Frontal cortex (tissue), 4 donors: Measurements from ENCODE around the gene SLC2A6. TPM values are rescaled to one million over a fixed set of nuclear protein-coding genes. Genes with fewer than 3 reads are reported as not detected.

ENCODE experiments used
- DNase-seq, 2 donors: peaks; one replicate each; pipeline ENCODE4 v3.0.0; 2012; ENCODE audit warnings: low spot score in 2 of 2
- FAIRE-seq: peaks from 2 replicates; lab custom pipeline; 2012; peaks lifted over from hg19 to GRCh38; lab: Jason Lieb, UNC
- total RNA-seq: library from RNA; depleted of rRNA; stranded (reverse); fragments of >200 nt; gene quantifications from one replicate; pipeline ENCODE4 v1.2.3, GENCODE V29; 2014
- donor health status: control.
- donor health status: control.
- donor health status: control.

Gene SLC2A6, protein sequence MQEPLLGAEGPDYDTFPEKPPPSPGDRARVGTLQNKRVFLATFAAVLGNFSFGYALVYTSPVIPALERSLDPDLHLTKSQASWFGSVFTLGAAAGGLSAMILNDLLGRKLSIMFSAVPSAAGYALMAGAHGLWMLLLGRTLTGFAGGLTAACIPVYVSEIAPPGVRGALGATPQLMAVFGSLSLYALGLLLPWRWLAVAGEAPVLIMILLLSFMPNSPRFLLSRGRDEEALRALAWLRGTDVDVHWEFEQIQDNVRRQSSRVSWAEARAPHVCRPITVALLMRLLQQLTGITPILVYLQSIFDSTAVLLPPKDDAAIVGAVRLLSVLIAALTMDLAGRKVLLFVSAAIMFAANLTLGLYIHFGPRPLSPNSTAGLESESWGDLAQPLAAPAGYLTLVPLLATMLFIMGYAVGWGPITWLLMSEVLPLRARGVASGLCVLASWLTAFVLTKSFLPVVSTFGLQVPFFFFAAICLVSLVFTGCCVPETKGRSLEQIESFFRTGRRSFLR
- total RNA-seq: 12.6 TPM

DNA sequence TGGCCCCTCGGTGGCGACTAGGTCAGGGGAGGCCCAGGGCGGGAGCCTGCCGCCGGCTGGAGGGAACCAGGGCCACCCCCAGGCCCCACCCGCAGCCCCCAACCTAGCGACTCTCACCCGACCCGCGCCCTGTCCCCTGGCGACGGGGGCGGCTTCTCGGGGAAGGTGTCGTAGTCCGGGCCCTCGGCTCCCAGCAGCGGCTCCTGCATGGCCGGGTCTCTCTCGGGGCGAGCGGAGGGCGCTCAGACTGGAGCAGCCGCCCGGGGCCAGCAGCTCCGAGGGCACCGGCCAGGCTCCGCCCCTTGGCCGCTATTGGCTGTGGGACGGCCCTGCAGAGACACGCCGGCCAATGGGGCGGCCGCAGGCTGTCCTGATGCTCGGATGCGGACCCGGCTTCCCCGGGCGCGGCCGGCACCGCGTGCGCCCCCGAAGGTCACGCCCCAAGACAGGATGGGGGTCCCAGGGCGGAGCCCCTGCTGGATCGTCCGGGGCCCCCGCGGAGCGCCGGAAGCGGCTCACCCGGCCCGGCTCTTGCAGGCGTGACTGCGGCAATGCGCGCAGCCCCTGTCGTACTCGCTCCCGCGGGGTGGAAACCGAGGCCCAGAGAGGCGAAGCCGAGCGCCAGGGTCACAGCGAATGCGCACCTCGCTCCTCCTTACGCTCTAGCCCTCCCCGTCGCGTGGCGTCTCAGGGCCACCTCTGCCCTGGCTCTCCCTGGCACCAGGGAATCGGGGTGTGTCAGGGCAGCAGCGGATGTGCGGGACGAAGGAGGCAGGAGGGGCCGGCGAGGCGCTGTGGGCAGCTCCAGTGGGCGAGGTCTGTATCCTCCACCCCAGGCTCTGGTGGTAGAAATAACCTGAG, at the start of gene SLC2A6:
Gene SLC2A6 (minus strand): TSS at position 249 of the 861 bp plus-strand sequence. CDS start 40 bp downstream, at position 209.
- FAIRE-seq (no peak), DNase-seq (peak; percentile 96 to 97)

DNA sequence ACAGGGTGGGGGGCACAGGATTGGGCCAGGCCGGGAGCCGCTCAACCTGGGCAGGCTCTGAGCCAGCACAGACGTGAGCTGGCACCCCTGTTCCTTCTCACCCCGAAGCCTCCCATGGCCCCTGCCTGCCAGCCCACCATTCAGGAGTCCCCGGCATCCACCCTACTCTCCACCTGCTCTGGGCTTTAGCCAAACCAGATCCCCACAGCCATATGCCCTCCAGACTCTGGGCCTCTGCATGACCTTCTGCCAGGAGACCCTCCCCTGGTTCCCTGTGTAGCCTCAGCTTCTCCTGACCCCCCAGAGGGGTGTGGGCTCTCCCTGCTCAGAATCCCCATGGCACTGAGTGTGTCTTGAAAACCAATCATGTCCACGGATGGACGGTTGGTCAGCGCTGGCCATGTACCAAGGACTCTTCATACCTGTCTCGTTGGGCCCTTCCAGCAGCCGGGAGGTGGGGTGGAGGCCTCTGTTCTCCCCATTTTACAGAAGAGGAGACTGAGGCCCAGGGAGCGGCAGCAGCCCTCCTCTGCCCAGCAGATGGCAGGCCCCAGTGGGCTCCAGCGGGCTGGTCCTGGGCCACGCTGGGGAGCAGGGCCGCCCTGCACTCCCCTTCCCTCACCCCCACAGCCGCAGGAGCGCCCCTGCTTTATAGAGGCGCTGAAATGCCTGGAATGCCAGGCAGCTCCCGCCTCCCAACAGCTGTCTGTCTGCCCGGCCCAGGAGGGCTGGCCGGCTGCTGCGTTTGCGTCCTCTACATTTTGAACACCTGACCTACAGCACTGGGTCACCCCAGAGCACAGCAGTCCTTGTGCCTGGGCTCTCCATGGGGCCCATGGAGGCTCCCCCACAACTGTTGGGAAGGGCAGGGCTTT, 49.3 kb upstream of the SLC2A6 start:
- DNase-seq (no peak), FAIRE-seq (no peak)

DNA sequence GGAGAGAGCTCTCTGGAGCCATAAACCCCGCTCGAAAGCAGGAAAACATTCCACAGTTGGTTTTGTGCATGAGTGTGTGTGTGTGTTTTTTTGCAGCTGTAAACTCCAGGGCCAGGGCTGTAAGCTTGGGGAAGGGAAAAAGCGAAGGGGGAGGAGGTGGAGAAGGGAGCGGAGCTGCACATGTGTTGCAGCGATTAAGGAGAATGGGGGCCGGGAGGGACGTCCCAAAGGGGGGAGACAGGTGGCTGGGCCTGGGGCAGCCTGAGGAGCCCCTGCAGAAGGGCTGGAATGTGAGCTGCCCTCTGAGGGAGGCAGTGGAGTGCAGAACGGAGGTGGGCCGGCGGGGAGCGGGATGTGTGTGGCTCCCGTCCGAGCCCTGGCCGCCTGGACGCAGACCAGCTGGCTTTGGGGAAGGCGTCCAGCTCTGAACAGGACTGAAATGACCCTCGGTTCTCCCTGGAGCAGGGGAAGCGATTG, 48.6 kb upstream of the SLC2A6 start:
- DNase-seq: no peak

DNA sequence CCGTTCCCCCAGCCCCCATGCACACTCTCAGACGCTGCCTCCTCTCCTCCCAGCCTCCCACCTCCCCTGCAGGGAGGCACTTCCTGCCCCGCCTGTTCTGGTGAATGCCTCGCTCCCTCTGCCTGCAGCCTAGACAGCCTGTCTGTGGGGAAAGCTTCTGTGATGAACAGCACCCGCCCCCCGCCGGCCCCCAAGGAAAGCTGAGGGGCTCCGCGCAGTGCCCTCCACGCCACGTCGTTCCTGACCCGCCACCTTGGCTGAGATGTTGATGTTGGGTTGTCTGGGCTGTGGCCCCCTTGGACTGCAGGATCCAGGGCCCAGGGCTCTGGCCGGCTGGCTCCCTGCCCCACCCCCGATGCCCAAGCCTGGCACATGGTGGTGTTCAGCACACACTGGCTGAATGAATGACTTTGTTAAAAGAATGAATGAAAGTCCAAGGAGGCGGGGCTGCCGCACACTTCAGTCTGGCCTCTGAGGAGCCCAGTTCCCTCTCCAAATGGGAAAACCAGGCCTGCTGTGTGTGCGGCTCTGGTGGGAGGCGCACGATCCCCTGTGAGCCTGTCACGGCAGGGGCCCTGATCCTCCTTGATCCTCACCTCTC, 47.9 kb upstream of the SLC2A6 start:
- DNase-seq: peak in 1 of 2 donors; percentile 56
- no peak for FAIRE-seq

More for the DNA sequence above, 48.6 kb upstream of the SLC2A6 start:
- FAIRE-seq: no peak

DNA sequence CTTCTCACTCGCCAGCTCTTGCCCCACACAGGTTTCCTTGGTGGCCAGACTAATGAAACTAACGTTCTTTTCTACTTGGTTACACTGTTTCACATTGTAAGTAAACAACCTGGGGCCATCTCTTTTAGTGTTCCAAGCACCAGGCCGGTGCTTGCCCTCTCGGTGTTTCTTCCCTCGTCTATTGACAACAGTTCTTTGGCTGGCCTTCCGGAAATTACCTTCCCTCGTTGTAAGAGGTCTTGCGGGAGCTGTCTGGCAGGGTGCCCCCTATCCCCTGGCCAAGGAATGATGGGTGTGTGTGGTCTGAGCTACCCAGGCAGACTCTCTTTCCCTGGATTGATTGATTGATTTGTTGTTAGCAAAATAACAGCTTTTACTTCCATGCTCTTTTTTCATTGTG, 46.8 kb upstream of the SLC2A6 start:
- DNase-seq (no peak), FAIRE-seq (no peak)

DNA sequence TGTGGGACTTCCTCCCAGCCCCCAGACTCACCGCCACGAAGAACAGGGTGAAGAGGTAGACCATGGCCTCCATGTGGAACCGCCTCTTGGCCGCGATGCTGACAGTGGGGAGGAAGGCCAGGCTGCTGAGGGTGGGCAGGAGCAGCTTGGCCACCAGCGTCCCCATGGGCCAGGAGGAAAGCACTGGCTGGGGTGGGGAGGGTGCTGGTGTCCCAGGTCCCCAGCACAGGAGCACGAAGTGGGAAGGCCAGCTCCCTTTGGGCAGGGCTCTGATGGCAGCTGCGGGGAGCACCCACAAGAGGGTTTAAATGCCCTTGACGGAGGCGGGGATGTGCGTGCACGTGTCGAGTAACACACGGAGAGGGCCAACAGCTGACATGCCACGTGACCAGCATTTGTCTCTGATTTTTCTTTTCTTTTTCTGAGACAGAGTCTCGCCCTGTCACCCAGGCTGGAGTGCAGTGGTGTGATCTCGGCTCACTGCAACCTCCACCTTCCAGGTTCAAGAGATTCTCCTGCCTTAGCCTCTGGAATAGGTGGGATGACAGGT, 45.9 kb upstream of the SLC2A6 start, which contains the start of gene MYMK:
Gene MYMK (minus strand): TSS at position 281 of the 550 bp plus-strand sequence. CDS start 115 bp downstream, at position 166.
- no peak for FAIRE-seq
- no peak for DNase-seq

DNA sequence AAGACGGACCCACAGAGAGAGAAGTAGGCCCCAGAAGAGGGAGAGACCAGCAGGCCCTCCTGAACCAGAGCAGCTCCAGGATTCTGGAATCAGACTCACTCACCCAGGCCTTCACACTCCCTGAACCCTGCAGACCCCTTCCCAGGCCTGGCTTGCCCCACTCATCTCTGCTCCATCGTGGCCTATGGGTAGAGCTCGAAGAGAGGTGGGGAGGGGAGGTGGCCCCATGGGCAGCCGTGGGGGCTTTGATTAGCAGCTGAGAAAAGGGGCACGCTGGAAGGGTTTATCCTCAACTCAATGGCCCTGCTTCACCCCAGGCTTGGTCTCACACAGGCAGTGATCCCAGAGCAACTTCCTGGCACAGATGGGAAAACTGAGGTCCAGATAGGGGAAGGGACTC, 45.2 kb upstream of the SLC2A6 start:
- FAIRE-seq: no peak

DNA sequence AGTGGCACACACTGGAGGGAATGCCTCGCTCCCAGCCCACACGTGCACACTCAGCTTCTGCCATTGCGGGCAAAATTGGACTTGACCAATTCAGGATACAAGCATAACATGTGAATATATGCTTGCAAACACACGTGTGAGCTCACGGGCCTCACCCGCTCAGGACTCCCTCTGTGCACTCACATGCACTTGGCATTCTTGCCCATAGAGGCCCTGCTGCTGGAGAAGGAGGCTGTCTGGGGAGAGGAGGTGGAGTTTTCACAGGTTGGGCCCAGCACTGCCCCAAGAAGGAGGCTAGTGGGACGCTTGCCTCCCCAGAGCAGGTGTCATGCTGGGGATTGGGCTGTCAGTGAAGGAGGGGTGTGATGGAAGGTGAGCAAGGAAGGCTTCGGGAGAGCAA, 44.2 kb upstream of the SLC2A6 start:
- no peak for FAIRE-seq

More for the DNA sequence above, 45.2 kb upstream of the SLC2A6 start:
- DNase-seq: no peak

DNA sequence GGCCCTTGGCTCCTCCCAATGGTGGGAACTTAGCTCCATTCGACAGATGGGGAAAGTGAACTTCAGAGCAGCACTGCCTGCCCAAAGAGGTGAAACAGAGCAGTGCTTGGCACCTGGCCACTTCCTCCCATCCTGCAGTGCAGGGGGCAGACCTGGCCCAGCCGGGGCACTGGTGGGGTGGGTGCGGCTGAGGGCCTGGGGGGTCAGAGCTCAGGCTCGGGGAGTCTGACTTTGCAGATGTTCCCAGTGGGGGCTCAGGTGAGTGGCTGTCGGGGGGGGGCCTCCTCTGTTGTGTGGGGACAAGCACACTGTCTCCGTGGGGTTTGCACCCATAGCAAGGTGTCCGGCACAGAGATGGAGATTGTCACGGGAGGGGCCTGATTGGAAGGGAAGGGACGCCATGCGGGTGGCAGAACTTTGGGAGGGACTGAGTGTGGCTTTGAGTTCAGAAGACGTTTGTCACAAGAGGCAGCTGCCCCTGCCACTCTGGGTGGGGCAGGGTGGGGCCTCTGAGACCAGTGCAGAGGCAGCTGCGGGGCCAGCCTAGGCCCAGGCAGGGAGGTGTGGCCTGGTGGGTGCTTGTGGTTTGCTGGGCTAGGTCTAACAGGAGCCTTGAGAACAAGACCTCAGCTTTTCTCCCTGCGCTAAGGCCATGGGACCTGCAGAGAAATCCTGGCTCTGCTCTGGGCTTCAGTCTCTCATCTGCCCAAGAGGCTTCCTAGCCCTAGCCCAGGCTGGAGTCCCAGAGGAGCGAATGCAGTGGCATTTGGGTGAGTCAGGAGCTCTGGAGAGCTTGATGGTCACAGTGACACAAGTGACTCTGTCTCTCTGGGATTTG, 43.4 kb upstream of the SLC2A6 start:
- DNase-seq (no peak), FAIRE-seq (no peak)

More for the DNA sequence above, 44.2 kb upstream of the SLC2A6 start:
- no peak for DNase-seq

DNA sequence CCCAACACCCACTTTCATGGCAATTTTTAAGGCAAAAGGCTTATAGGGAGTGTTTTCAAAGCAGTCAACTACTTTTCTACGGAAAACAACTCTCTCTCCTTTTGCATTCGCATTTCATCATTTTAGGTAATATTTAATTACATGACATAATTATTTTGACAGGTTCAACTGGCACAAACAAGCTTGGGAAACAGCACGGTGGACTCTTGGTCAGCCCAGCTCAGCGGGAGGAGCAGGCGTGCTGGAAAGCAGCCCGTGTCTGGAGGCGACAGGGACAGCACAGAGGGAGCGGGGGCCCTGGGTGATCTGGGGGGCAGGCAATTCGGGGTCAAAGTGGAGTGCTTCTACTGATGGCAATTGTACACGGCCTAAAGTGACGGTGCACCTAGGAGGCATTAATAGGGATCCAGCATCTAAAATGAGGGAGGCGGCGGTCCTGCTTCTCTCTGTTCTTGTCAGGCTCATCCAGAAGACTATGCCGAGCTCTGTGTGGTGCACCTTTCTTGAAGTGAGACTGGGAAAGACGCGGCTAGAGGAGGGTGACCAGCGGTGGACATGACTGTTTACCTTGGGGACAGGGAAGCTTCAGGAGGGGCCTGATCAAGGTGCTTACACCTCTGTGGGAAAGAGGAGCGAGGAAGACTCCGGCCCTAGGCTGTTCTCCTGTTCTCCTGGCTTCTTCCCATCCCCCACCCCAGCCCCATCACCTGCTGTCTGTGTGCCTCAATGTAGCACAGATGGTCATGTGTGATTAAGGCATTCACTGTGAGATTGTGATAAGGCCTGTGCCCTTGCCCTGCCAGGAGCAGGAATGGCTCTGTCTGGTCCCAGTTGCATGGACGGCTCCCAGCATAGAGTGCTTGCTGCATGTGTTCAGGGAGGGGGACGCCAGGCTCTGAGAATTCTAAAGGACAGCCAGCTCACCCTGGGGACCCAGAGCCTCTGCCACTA, 42.5 kb upstream of the SLC2A6 start:
- DNase-seq: no peak

DNA sequence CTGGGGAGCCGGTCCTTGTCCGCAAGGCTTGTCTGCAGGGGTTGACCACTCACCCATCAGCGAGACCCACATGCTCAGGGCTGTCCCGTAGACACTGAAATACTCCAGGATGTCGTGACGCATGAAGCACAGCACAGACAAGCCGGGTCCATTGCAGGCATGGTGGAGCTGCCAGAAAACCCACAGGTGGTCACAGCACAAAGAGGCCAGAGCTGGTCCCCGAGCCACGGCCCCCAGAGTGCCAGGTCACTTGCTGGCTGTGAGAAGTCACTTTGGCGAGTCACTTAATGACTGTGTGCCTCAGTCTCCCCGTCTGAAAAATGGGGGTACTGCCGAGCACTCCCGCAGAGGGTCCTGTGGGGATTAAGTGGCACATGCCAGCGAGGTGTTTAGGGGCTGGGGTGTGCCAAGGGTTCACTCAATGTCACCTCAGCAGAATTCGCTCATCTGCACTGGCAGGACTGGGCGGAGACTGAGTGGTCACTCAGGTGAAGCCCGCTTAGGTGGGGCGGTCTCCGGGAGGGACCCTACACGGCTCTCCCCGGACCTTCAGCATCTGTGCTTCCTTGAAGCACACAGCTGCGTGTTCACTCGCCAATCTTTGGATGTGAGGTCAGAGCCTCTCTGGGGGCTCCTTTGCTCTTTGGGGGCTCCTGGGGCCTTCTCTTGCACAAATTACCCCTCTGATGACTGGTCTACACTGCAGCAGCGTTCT, 41.4 kb upstream of the SLC2A6 start:
- DNase-seq (no peak), FAIRE-seq (no peak)

More for the DNA sequence above, 42.5 kb upstream of the SLC2A6 start:
- FAIRE-seq: no peak

DNA sequence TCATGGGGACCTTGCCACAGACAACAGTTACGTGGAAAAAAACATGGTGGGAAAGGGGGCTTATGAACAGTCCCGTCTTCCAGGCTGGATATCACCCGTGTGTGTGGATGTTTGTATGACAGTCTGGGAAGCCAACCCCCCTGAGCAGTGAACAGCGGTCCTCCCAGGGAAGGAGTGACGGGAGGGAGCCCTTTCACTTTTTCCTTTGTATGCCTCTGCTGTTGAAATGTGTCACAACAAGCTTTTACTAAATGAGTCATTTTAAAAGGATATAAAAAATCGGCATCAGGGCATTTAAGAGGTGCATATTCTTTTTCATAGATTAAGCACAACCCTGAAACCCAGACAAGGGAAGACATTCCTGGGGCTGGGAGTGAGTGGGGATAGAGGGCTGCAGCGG, 40.8 kb upstream of the SLC2A6 start:
- FAIRE-seq: no peak

DNA sequence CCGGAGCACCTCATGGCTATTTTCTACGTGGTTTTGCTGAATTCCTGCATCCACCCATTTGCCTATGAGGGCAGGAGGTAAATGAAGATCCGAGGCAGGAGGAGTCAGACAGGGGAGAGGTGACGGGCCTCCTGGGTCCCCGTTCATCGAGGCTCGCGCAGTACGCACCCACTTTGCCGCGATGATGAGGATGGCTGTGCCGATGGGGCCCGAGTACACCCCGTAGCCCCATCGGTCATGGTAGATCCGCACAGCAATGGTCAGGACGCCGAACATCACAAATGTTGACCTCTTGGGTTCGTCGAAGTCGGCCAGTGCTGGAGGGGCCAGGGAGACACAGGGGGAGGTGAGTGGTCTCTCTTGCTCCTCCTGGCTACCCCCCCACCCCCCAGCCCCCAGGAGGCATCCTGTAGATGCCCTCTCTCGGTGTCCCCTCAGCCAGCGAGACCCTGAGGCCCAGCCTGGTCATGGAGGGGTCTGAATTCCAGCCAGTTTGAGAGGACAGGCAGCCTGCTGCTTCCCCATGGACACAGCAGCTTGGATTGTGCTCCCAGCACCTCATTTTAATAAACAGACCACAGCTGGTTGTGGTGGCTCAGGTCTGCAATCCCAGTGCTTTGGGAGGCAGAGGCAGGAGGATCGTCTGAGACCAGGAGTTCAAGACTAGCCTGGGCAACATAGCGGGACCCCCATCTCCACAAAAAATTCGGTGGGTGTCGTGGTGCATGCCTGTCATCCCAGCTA, 40.0 kb upstream of the SLC2A6 start:
- DNase-seq (no peak), FAIRE-seq (no peak)

More for the DNA sequence above, 40.8 kb upstream of the SLC2A6 start:
- DNase-seq: no peak

DNA sequence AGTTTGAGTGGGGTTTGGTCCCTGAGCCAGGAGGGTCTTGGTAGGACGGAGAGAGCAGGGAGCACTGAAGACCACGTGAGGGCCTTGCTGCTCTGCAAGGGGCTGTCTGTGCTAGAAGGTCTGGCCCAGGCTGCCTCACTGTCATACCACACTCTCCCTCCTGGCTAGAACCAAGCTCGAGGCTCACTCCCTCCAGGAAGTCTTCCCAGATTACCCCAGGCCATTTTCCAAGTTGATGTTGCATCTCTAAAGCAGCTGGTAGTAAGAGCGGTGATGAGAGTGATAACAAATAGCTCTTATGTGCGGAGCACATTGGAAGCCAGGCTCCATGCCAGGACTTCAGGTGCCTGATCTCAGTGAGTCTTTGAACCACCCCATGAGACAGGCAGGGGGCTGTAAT, 39.3 kb upstream of the SLC2A6 start:
- FAIRE-seq: no peak
- DNase-seq: no peak

DNA sequence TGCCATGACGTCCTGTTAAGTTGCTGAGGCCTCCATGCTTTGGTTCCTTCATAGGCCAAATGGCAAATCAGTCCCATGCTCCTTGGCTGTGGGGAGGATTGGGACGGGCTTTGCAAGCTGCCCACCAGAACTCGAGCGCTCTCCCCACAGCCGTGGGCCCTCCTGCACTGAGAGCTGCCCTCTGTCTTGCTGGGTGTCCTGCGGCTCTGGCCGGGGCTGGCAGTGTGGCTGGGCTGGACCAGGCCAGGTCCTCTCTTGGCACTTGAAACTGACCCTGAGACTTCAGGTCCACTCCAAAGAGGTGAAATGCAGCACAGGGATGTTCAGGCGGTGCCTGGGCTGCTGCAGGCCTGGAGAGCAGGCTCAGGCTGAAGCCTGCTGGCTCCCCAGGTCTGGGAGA, 38.8 kb upstream of the SLC2A6 start:
- no peak for DNase-seq
- no peak for FAIRE-seq
